ENCODE results near the gene SUN1. TPM values are rescaled to one million over a fixed set of nuclear protein-coding genes. Genes with fewer than 3 reads are reported as not detected.

SUN1 gene, protein sequence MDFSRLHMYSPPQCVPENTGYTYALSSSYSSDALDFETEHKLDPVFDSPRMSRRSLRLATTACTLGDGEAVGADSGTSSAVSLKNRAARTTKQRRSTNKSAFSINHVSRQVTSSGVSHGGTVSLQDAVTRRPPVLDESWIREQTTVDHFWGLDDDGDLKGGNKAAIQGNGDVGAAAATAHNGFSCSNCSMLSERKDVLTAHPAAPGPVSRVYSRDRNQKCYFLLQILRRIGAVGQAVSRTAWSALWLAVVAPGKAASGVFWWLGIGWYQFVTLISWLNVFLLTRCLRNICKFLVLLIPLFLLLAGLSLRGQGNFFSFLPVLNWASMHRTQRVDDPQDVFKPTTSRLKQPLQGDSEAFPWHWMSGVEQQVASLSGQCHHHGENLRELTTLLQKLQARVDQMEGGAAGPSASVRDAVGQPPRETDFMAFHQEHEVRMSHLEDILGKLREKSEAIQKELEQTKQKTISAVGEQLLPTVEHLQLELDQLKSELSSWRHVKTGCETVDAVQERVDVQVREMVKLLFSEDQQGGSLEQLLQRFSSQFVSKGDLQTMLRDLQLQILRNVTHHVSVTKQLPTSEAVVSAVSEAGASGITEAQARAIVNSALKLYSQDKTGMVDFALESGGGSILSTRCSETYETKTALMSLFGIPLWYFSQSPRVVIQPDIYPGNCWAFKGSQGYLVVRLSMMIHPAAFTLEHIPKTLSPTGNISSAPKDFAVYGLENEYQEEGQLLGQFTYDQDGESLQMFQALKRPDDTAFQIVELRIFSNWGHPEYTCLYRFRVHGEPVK
- total RNA-seq, result 100 to 1,000 TPM in 3 of 4 donors, 10 to 100 TPM in 1; 78.0 to 113 (median 105) TPM

- H3K9me3 ChIP-seq, result no peaks in the 10 kb centered on the region
- H3K36me3 ChIP-seq, result peaks cover 0 to 25% (median 0%) of the 10 kb centered on the region in 3 donors
- no peaks in the 10 kb centered on the region for H3K27me3 ChIP-seq
- TF ChIP-seq, protein P1, sequence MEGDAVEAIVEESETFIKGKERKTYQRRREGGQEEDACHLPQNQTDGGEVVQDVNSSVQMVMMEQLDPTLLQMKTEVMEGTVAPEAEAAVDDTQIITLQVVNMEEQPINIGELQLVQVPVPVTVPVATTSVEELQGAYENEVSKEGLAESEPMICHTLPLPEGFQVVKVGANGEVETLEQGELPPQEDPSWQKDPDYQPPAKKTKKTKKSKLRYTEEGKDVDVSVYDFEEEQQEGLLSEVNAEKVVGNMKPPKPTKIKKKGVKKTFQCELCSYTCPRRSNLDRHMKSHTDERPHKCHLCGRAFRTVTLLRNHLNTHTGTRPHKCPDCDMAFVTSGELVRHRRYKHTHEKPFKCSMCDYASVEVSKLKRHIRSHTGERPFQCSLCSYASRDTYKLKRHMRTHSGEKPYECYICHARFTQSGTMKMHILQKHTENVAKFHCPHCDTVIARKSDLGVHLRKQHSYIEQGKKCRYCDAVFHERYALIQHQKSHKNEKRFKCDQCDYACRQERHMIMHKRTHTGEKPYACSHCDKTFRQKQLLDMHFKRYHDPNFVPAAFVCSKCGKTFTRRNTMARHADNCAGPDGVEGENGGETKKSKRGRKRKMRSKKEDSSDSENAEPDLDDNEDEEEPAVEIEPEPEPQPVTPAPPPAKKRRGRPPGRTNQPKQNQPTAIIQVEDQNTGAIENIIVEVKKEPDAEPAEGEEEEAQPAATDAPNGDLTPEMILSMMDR (IDR thresholded peaks at IDR 0.05), result peak in 1 of 6 experiments; percentile 11
- no peak for TF ChIP-seq POLR2A (IDR thresholded peaks at IDR 0.05)
- peak within 1 kb of the TSS in 3 of 4 donors; percentile 6 to 47 (median 22) for H3K4me3 ChIP-seq
- intact Hi-C loops (cut with DNase I), result no loop called here
- DNase-seq, result no peak
- 25 to 34% methylated on average over 22 to 23 of the region's 24 CpGs for WGBS, 2 donors
- H3K27ac ChIP-seq, result peak within 1 kb of the TSS; percentile 82 to 96 (median 92)
- peaks cover 43 to 91% (median 67%) of the 10 kb centered on the region in 3 donors for H3K4me1 ChIP-seq
Observed at GRCh38 chr7:832167-832967, at the start of gene SUN1. SUN1 (plus strand) TSS chr7:832476; CDS start chr7:832525, 49 bp downstream.

DNA sequence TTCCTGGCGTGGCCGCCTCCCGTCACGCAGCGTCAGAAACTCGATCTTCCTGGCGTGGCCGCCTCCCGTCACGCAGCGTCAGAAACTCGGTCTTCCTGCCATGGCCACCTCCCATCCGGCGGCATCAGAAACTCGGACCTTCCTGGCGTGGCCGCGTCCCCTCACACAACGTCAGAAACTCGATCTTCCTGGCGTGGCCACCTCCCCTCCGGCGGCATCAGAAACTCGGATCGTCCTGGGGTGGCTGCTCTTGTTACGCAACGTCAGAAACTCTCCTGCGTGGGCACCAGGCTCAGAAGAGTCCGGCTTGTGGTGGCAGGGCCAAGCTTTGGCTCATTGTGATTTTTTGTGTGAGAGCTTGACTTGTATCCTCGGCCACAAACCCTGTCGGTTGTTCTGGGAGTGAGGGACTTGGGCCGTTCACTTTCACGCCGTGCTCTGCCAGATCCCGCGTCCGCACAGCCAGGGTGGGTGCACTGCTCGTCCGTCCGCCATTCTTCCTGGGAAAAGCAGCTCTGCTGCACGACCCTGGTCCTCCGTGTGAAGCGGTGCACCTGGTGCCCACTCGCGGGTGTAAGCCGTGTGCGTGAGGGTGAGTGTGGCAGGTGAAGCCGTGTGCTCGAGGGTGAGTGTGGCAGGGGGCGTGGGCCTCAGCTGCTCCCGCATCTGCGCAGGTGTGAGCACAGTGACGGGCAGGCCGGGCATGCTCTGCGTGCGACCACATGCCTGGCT is 49.4 kb upstream of the SUN1 start:
- WGBS, 2 donors, result 94 to 95% methylated on average over 25 to 37 of the region's 56 CpGs
- H3K4me1 ChIP-seq, result peaks cover 0 to 22% (median 0%) of the 10 kb centered on the region in 3 donors
- H3K9me3 ChIP-seq, result no peaks in the 10 kb centered on the region
- H3K4me3 ChIP-seq, result no peak overlapping the region
- peaks cover 6 to 88% (median 8%) of the 10 kb centered on the region in 3 donors for H3K36me3 ChIP-seq
- DNase-seq, result no peak
- intact Hi-C loops (cut with DNase I), result no loop called here
- TF ChIP-seq, protein P1 (IDR thresholded peaks at IDR 0.05), result no peak
- no peak for TF ChIP-seq POLR2A (IDR thresholded peaks at IDR 0.05)
- H3K27me3 ChIP-seq, result no peaks in the 10 kb centered on the region
- no peak overlapping the region for H3K27ac ChIP-seq

- no peak for DNase-seq
- TF ChIP-seq, protein P1 (IDR thresholded peaks at IDR 0.05), result no peak
- TF ChIP-seq POLR2A (IDR thresholded peaks at IDR 0.05), result no peak
- Histone ChIP-seq H3K4me3 (no peak overlapping the region), H3K9me3 (no peaks in the 10 kb centered on the region), H3K27ac (no peak overlapping the region), H3K4me1 (peaks cover 0 to 18% (median 0%) of the 10 kb centered on the region in 3 donors), H3K36me3 (peaks cover 6 to 83% (median 8%) of the 10 kb centered on the region in 3 donors), H3K27me3 (no peaks in the 10 kb centered on the region)
- WGBS, 2 donors, result 90 to 93% methylated on average over 21 to 26 of the region's 36 CpGs
- intact Hi-C loops (cut with DNase I), result no loop called here
Observed at GRCh38 chr7:783556-784490, 48.5 kb upstream of the SUN1 start.

DNA sequence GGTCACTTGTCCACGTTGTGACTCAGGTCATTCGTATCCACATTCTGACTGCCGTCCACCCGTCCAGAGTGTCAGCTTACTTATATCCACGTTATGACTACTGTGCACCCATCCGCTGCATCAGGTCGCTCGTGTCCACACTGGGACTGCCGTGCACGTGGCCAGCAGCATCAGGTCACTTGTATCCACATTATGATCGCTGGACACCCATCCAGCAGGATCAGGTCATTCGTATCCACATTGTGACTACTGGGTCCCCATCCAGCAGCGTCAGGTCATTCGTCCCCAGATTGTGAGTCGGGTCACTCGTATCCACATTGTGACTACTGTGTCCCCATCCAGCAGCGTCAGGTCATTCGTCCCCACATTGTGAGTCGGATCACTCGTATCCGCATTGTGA is 47.3 kb upstream of the SUN1 start:
- no peaks in the 10 kb centered on the region for H3K27me3 ChIP-seq
- 89 to 92% methylated on average over 21 of the region's 21 CpGs for WGBS, 2 donors
- no peak for DNase-seq
- H3K27ac ChIP-seq, result no peak overlapping the region
- H3K9me3 ChIP-seq, result no peaks in the 10 kb centered on the region
- peaks cover 6 to 72% (median 8%) of the 10 kb centered on the region in 3 donors for H3K36me3 ChIP-seq
- intact Hi-C loops (cut with DNase I), result loop anchor here (5.0 kb wide), 1 partner anchor 87 kb away; no protein-coding TSS in a partner anchor
- H3K4me3 ChIP-seq, result no peak overlapping the region
- peaks cover 0 to 6% (median 0%) of the 10 kb centered on the region in 3 donors for H3K4me1 ChIP-seq
- TF ChIP-seq, protein P1 (IDR thresholded peaks at IDR 0.05), result no peak
- no peak for TF ChIP-seq POLR2A (IDR thresholded peaks at IDR 0.05)
